Mesodermal cell (in vitro differentiated cells): ENCODE measurements around the gene CCDC85C.

ENCODE experiments used
- H3K27ac ChIP-seq: 2 replicates; pipeline ENCODE4 v1.7.0; 2013; ENCODE audit warnings: mild to moderate bottlenecking, low read depth, low read length, moderate library complexity; ENCODE audit not compliant: severe bottlenecking
- H3K36me3 ChIP-seq: 2 replicates; pipeline ENCODE4 v1.7.1; 2013; ENCODE audit warnings: mild to moderate bottlenecking, low read length, moderate library complexity; ENCODE audit not compliant: control insufficient read depth, insufficient read depth
- H3K4me1 ChIP-seq: one replicate; pipeline ENCODE4 v1.7.1; 2013; ENCODE audit warnings: mild to moderate bottlenecking, low read length; ENCODE audit not compliant: insufficient read depth, control insufficient read depth, poor library complexity, severe bottlenecking
- H3K4me3 ChIP-seq: 2 replicates; pipeline ENCODE4 v1.7.0; 2013; ENCODE audit warnings: low read length, control low read depth, mild to moderate bottlenecking; ENCODE audit not compliant: insufficient read depth, poor library complexity, severe bottlenecking; ENCODE audit errors: extremely low read depth
- H3K9me3 ChIP-seq: 2 replicates; pipeline ENCODE4 v1.7.1; 2013; ENCODE audit warnings: mild to moderate bottlenecking, low read length, moderate library complexity; ENCODE audit not compliant: control insufficient read depth
- WGBS, 2 experiments: methylation state at CpG; one replicate each; pipeline ENCODE4 v1.1.5; 2013; ENCODE audit warnings: missing lambda C conversion rate in 2 of 2; ENCODE audit not compliant: insufficient coverage in 2 of 2; 5-methylcytosine and 5-hydroxymethylcytosine counted together

Gene CCDC85C

GRCh38 chr14:99513183-99513694 lies 90.8 kb downstream of the CCDC85C start:
- H3K36me3 ChIP-seq: peaks cover 56% of the 10 kb centered on the region
- WGBS, 2 experiments: 90 to 94% methylated on average over 13 to 14 of the region's 15 CpGs
- H3K27ac ChIP-seq: no peak overlapping the region
- no peaks in the 10 kb centered on the region for H3K9me3 ChIP-seq
- no peaks in the 10 kb centered on the region for H3K4me1 ChIP-seq
- H3K4me3 ChIP-seq: no peak overlapping the region

- WGBS, 2 experiments: 94 to 96% methylated on average over 16 of the region's 16 CpGs
- H3K27ac ChIP-seq: no peak overlapping the region
- no peaks in the 10 kb centered on the region for H3K9me3 ChIP-seq
- no peak overlapping the region for H3K4me3 ChIP-seq
- peaks cover 61% of the 10 kb centered on the region for H3K36me3 ChIP-seq
- no peaks in the 10 kb centered on the region for H3K4me1 ChIP-seq
These were observed 91.3 kb downstream of the CCDC85C start for GRCh38 chr14:99512571-99513182.

GRCh38 chr14:99512110-99512449 lies 91.9 kb downstream of the CCDC85C start:
- H3K27ac ChIP-seq: peak overlapping the region; percentile 5
- WGBS, 2 experiments: 94 to 97% methylated on average over 5 to 6 of the region's 10 CpGs
- no peaks in the 10 kb centered on the region for H3K4me1 ChIP-seq
- no peak overlapping the region for H3K4me3 ChIP-seq
- peaks cover 67% of the 10 kb centered on the region for H3K36me3 ChIP-seq
- H3K9me3 ChIP-seq: no peaks in the 10 kb centered on the region

GRCh38 chr14:99511421-99512109 lies 92.4 kb downstream of the CCDC85C start:
- peaks cover 72% of the 10 kb centered on the region for H3K36me3 ChIP-seq
- 96% methylated on average over 11 of the region's 12 CpGs for WGBS, 2 experiments

GRCh38 chr14:99510556-99511139 lies 93.4 kb downstream of the CCDC85C start:
- no peak overlapping the region for H3K4me3 ChIP-seq
- no peak overlapping the region for H3K27ac ChIP-seq
- no peaks in the 10 kb centered on the region for H3K4me1 ChIP-seq
- H3K9me3 ChIP-seq: no peaks in the 10 kb centered on the region
- 89 to 93% methylated on average over 5 to 6 of the region's 15 CpGs for WGBS, 2 experiments
- peaks cover 81% of the 10 kb centered on the region for H3K36me3 ChIP-seq

More at GRCh38 chr14:99511421-99512109, 92.4 kb downstream of the CCDC85C start:
- H3K9me3 ChIP-seq: no peaks in the 10 kb centered on the region
- H3K27ac ChIP-seq: peak overlapping the region; percentile 5
- no peaks in the 10 kb centered on the region for H3K4me1 ChIP-seq
- H3K4me3 ChIP-seq: no peak overlapping the region

- Histone ChIP-seq H3K36me3 (peaks cover 87% of the 10 kb centered on the region), H3K27ac (no peak overlapping the region), H3K4me3 (no peak overlapping the region), H3K9me3 (no peaks in the 10 kb centered on the region), H3K4me1 (no peaks in the 10 kb centered on the region)
- 95 to 96% methylated on average over 11 to 14 of the region's 27 CpGs for WGBS, 2 experiments
These were observed 94.0 kb downstream of the CCDC85C start for GRCh38 chr14:99509871-99510555.

- 88 to 95% methylated on average over 19 to 22 of the region's 23 CpGs for WGBS, 2 experiments
- no peaks in the 10 kb centered on the region for H3K9me3 ChIP-seq
These were observed 94.9 kb downstream of the CCDC85C start for GRCh38 chr14:99508896-99509629.

GRCh38 chr14:99507860-99508640 lies 96.0 kb downstream of the CCDC85C start:
- H3K36me3 ChIP-seq: peaks cover 89% of the 10 kb centered on the region

More at GRCh38 chr14:99508896-99509629, 94.9 kb downstream of the CCDC85C start:
- Histone ChIP-seq H3K4me3 (no peak overlapping the region), H3K36me3 (peaks cover 87% of the 10 kb centered on the region), H3K4me1 (no peaks in the 10 kb centered on the region), H3K27ac (no peak overlapping the region)

GRCh38 chr14:99506276-99506675 lies 97.7 kb downstream of the CCDC85C start:
- Histone ChIP-seq H3K4me1 (no peaks in the 10 kb centered on the region), H3K27ac (no peak overlapping the region), H3K36me3 (peaks cover 89% of the 10 kb centered on the region), H3K9me3 (no peaks in the 10 kb centered on the region), H3K4me3 (no peak overlapping the region)
- WGBS, 2 experiments: 97% methylated on average over 6 of the region's 6 CpGs

More at GRCh38 chr14:99507860-99508640, 96.0 kb downstream of the CCDC85C start:
- H3K9me3 ChIP-seq: no peaks in the 10 kb centered on the region
- H3K4me3 ChIP-seq: no peak overlapping the region
- no peak overlapping the region for H3K27ac ChIP-seq
- H3K4me1 ChIP-seq: no peaks in the 10 kb centered on the region
- WGBS, 2 experiments: 92 to 96% methylated on average over 8 to 12 of the region's 13 CpGs
